HG02588 (cell line): ENCODE measurements around the gene NRP1.

Experiments
- ATAC-seq: cut with Tn5 transposase; IDR thresholded peaks from one replicate; pipeline ENCODE4 v1.9.1; 2021; ENCODE audit warnings: mild to moderate bottlenecking, moderate library complexity; ENCODE audit not compliant: unreplicated experiment

The NRP1 gene

GRCh38 chr10:33267708-33268107, 66.8 kb downstream of the NRP1 start:
- no peak for ATAC-seq

GRCh38 chr10:33265621-33266020, 68.8 kb downstream of the NRP1 start:
- ATAC-seq: no peak

GRCh38 chr10:33263453-33263852, 71.0 kb downstream of the NRP1 start:
- no peak for ATAC-seq

GRCh38 chr10:33262871-33263270, 71.6 kb downstream of the NRP1 start:
- ATAC-seq: no peak

- ATAC-seq: no peak
Observed at GRCh38 chr10:33260403-33261149, 73.9 kb downstream of the NRP1 start.

- ATAC-seq: no peak
Observed at GRCh38 chr10:33258967-33259366, 75.5 kb downstream of the NRP1 start.

GRCh38 chr10:33257439-33258080, 76.9 kb downstream of the NRP1 start:
- ATAC-seq: no peak

- ATAC-seq: no peak
Observed at GRCh38 chr10:33256458-33256857, 78.0 kb downstream of the NRP1 start.

GRCh38 chr10:33254556-33255160, 79.8 kb downstream of the NRP1 start:
- no peak for ATAC-seq

- ATAC-seq: no peak
Observed at GRCh38 chr10:33253411-33253810, 81.1 kb downstream of the NRP1 start.

GRCh38 chr10:33252794-33253203, 81.7 kb downstream of the NRP1 start:
- ATAC-seq: no peak

- no peak for ATAC-seq
Observed at GRCh38 chr10:33252324-33252723, 82.1 kb downstream of the NRP1 start.

GRCh38 chr10:33249659-33250345, 84.7 kb downstream of the NRP1 start:
- no peak for ATAC-seq

GRCh38 chr10:33249137-33249536, 85.3 kb downstream of the NRP1 start:
- ATAC-seq: no peak

GRCh38 chr10:33248638-33249037, 85.8 kb downstream of the NRP1 start:
- no peak for ATAC-seq

GRCh38 chr10:33247221-33247922, 87.1 kb downstream of the NRP1 start:
- no peak for ATAC-seq

GRCh38 chr10:33245343-33245742, 89.1 kb downstream of the NRP1 start:
- no peak for ATAC-seq

GRCh38 chr10:33244354-33244967, 90.0 kb downstream of the NRP1 start:
- ATAC-seq: no peak

GRCh38 chr10:33243703-33244102, 90.8 kb downstream of the NRP1 start:
- no peak for ATAC-seq

GRCh38 chr10:33242931-33243330, 91.5 kb downstream of the NRP1 start:
- ATAC-seq: no peak

- ATAC-seq: no peak
Observed at GRCh38 chr10:33241351-33241750, 93.1 kb downstream of the NRP1 start.
